NCI-H146 treated with DMSO at 0.1 percent for 48 hours (cell line): Measurements from ENCODE around the gene NDUFA8.
"Not testable (repeated sequence)": the region's sequence is repeated elsewhere in the genome, so short reads cannot be mapped to it uniquely, and the experiment has no call there.

Experiments
- DNase-seq: peaks from one replicate; lab custom pipeline; 2025; ENCODE audit not compliant: unreplicated experiment; lab: John Stamatoyannopoulos, UW

Gene NDUFA8

GRCh38 chr9:122122468-122122867, 37.1 kb downstream of the NDUFA8 start:
- no peak for DNase-seq

GRCh38 chr9:122121931-122122330, 37.6 kb downstream of the NDUFA8 start:
- no peak for DNase-seq

- no peak for DNase-seq
Measured at GRCh38 chr9:122121391-122121790, 38.2 kb downstream of the NDUFA8 start.

GRCh38 chr9:122120316-122121071, 39.1 kb downstream of the NDUFA8 start:
- no peak for DNase-seq

- DNase-seq = no peak
Measured at GRCh38 chr9:122119721-122120120, 39.9 kb downstream of the NDUFA8 start.

GRCh38 chr9:122119166-122119521, 40.4 kb downstream of the NDUFA8 start:
- no peak for DNase-seq

- DNase-seq = no peak
Measured at GRCh38 chr9:122118343-122119165, 41.0 kb downstream of the NDUFA8 start.

- DNase-seq = not testable (repeated sequence)
Measured at GRCh38 chr9:122117241-122117640, 42.3 kb downstream of the NDUFA8 start.

- DNase-seq = no peak
Measured at GRCh38 chr9:122116448-122117173, 43.0 kb downstream of the NDUFA8 start.

GRCh38 chr9:122116040-122116439, 43.5 kb downstream of the NDUFA8 start:
- DNase-seq = no peak

- DNase-seq = no peak
Measured at GRCh38 chr9:122115176-122116035, 44.2 kb downstream of the NDUFA8 start.

GRCh38 chr9:122113574-122113973, 46.0 kb downstream of the NDUFA8 start:
- no peak for DNase-seq

- no peak for DNase-seq
Measured at GRCh38 chr9:122112238-122112637, 47.3 kb downstream of the NDUFA8 start.

GRCh38 chr9:122111413-122112085, 48.0 kb downstream of the NDUFA8 start:
- DNase-seq = no peak

- no peak for DNase-seq
Measured at GRCh38 chr9:122110100-122110833, 49.3 kb downstream of the NDUFA8 start.

GRCh38 chr9:122109035-122109813, 50.4 kb downstream of the NDUFA8 start:
- DNase-seq = no peak

GRCh38 chr9:122107291-122107805, 52.2 kb downstream of the NDUFA8 start:
- no peak for DNase-seq

- no peak for DNase-seq
Measured at GRCh38 chr9:122106576-122106975, 53.0 kb downstream of the NDUFA8 start.

- DNase-seq = no peak
Measured at GRCh38 chr9:122103985-122104384, 55.6 kb downstream of the NDUFA8 start.
